Type B pancreatic cell (in vitro differentiated cells): Measurements from ENCODE around the gene GOLGB1. TPM values are rescaled to one million over a fixed set of nuclear protein-coding genes. Genes with fewer than 3 reads are reported as not detected.

ENCODE experiments used
- DNase-seq: peaks from one replicate; pipeline ENCODE4 v3.0.0; 2021; ENCODE audit warnings: mixed read lengths; ENCODE audit not compliant: unreplicated experiment; ENCODE audit errors: extremely low spot score
- H3K27ac Mint-ChIP-seq: 2 replicates; pipeline ENCODE4 v1.8.0; 2021; ENCODE audit warnings: mild to moderate bottlenecking, mixed read lengths
- H3K27me3 Mint-ChIP-seq: 2 replicates; pipeline ENCODE4 v1.8.0; 2021; ENCODE audit warnings: mixed read lengths
- H3K36me3 Mint-ChIP-seq: 2 replicates; pipeline ENCODE4 v1.8.0; 2021; ENCODE audit warnings: mixed read lengths
- H3K4me1 Mint-ChIP-seq: one replicate; pipeline ENCODE4 v1.8.0; 2021; ENCODE audit warnings: mixed read lengths; ENCODE audit not compliant: unreplicated experiment
- H3K4me3 Mint-ChIP-seq: 2 replicates; pipeline ENCODE4 v1.8.0; 2021; ENCODE audit warnings: mild to moderate bottlenecking, mixed read lengths
- H3K9me3 Mint-ChIP-seq: 2 replicates; pipeline ENCODE4 v1.8.0; 2021; ENCODE audit warnings: mixed read lengths
- total RNA-seq: library from RNA; stranded (reverse); gene quantifications from 2 replicates; pipeline ENCODE4 v1.2.1, GENCODE V29; 2021; ENCODE audit warnings: low replicate concordance
- TF ChIP-seq, protein P1 (sequence below): fragments of 200-600 bp; sonication (generic); conservative IDR thresholded peaks from 2 replicates; pipeline ENCODE4 v1.5.0; 2021; ENCODE audit warnings: antibody characterized with exemption, mild to moderate bottlenecking

The GOLGB1 gene
- total RNA-seq, 1 donor from 2014 or later: 49.9 TPM

DNA sequence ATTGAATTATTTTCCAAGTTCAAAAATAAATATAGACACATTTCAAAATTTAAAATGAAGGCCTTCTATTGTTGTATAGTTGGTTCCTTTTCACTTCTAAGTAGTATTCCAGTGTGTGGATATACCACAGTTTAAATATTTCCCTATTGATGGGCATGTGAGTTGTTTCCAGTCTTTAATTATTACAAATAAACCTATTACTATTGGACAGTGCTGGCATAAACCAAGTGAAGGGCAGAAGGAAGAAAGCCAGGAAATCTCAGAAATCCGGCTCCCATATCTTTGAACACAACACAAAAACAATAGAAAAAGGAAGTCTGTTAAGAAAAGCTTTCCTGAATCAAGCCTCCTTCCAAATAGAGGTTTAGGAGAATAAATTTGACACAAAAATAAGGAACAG is 26.1 kb downstream of the GOLGB1 start:
- DNase-seq: no peak
- TF ChIP-seq, protein P1, sequence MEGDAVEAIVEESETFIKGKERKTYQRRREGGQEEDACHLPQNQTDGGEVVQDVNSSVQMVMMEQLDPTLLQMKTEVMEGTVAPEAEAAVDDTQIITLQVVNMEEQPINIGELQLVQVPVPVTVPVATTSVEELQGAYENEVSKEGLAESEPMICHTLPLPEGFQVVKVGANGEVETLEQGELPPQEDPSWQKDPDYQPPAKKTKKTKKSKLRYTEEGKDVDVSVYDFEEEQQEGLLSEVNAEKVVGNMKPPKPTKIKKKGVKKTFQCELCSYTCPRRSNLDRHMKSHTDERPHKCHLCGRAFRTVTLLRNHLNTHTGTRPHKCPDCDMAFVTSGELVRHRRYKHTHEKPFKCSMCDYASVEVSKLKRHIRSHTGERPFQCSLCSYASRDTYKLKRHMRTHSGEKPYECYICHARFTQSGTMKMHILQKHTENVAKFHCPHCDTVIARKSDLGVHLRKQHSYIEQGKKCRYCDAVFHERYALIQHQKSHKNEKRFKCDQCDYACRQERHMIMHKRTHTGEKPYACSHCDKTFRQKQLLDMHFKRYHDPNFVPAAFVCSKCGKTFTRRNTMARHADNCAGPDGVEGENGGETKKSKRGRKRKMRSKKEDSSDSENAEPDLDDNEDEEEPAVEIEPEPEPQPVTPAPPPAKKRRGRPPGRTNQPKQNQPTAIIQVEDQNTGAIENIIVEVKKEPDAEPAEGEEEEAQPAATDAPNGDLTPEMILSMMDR: no peak
- Mint-ChIP-seq H3K9me3 (no peaks in the 10 kb centered on the region), H3K4me1 (no peaks in the 10 kb centered on the region), H3K27ac (no peak overlapping the region), H3K36me3 (peaks cover 51% of the 10 kb centered on the region), H3K27me3 (no peaks in the 10 kb centered on the region), H3K4me3 (no peak overlapping the region)

DNA sequence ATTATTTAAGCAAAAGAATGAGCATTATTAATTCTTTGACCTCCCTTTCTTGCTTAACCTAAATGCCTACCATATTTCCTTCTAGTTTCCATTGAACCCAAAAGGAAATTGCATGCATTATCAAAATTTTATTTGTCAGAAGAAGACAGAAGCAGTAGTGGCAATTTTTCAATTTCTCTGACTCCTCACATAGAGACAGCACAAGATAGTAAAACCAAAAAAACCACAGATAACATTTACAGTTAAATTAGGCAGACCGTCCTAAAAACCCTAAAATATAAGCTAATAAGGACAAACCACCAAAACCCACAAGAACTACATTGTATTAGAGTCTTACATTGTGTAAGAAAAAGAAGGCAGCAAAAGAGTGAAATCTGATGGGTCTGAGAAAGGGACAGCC is 27.1 kb downstream of the GOLGB1 start:
- TF ChIP-seq, protein P1: no peak
- Mint-ChIP-seq H3K4me1 (no peaks in the 10 kb centered on the region), H3K36me3 (peaks cover 56% of the 10 kb centered on the region), H3K27me3 (no peaks in the 10 kb centered on the region), H3K4me3 (no peak overlapping the region), H3K9me3 (no peaks in the 10 kb centered on the region), H3K27ac (no peak overlapping the region)
- DNase-seq: no peak

DNA sequence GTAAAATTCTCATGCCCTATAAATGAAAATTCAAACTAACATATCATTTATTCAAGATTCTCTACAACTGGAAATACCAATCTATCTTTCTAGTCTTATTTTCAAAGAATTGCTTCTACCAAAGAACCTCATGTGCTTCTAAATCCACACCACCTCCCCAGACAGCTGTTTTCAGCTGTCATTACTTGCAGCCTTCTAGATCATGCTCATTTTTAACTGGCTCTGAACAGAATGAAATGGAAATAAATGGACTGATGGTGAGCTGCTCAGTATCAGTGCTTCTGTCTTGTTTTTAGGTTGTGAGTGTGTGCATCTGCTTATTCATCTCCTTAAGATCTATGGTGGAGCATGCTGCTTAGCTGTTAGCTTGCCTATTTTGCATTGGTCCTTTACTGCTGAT is 29.4 kb downstream of the GOLGB1 start:
- H3K4me3 Mint-ChIP-seq: no peak overlapping the region
- H3K36me3 Mint-ChIP-seq: peaks cover 55% of the 10 kb centered on the region
- no peaks in the 10 kb centered on the region for H3K27me3 Mint-ChIP-seq
- no peak for DNase-seq
- TF ChIP-seq, protein P1: no peak
- H3K4me1 Mint-ChIP-seq: no peaks in the 10 kb centered on the region
- no peak overlapping the region for H3K27ac Mint-ChIP-seq
- no peaks in the 10 kb centered on the region for H3K9me3 Mint-ChIP-seq

DNA sequence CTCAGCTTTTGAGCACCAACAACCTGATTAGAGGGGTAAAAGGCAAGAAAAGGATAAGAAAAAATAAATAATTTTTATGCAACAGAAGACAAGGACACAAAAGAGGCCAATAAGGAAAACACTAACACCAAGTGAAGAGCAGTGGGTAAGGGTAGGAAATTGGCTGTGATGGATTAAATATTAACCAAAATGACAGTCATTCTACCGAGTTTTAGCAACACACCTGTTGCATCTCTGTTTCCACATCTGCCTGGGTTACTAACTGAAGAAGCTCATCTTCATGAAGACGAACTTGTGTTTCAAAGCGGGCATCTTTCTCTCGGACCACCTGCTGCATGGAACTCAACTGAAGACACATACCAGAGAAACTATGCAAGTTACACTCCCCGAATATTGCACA is 30.1 kb downstream of the GOLGB1 start:
- no peak overlapping the region for H3K27ac Mint-ChIP-seq

DNA sequence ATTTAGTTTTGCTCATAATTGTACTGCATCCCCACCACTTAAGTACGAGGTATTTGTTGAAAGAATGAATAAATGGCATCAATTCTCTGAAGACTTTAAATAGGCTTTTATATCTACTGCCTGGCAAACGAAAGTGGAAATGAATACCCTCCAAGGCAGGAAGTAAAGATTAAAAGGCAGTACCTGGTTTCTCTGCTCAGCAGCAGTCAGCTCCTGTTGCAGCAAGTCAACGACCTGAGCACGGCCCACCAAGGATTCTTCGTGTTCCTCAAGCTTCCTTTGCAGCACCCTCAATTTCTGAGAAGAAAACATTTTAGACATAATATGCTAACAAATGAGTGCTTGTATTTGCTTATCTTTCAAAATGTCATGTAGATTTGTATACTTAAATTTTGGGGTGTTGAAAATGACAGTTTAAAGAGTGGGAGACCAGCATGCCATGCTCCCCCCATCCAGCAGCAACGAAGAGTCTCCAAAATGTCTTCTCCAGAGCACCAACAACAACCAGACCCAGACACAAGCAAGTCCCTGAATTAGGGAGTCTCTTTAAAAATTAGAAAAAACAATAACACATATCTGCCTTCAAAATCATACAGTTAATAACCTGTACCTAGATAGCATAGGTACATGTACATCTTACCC is 31.2 kb downstream of the GOLGB1 start:
- DNase-seq: no peak
- TF ChIP-seq, protein P1: no peak
- Mint-ChIP-seq H3K36me3 (peaks cover 50% of the 10 kb centered on the region), H3K9me3 (no peaks in the 10 kb centered on the region), H3K4me1 (no peaks in the 10 kb centered on the region), H3K4me3 (no peak overlapping the region), H3K27me3 (no peaks in the 10 kb centered on the region), H3K27ac (no peak overlapping the region)

More for the DNA sequence above, 30.1 kb downstream of the GOLGB1 start:
- TF ChIP-seq, protein P1: no peak
- DNase-seq: no peak
- H3K27me3 Mint-ChIP-seq: no peaks in the 10 kb centered on the region
- H3K4me3 Mint-ChIP-seq: no peak overlapping the region
- H3K36me3 Mint-ChIP-seq: peaks cover 54% of the 10 kb centered on the region
- no peaks in the 10 kb centered on the region for H3K4me1 Mint-ChIP-seq
- H3K9me3 Mint-ChIP-seq: no peaks in the 10 kb centered on the region
